Coronary artery (tissue), 2 donors: ENCODE measurements around the gene ACOT8.

ENCODE experiments used
- DNase-seq: peaks from one replicate; pipeline ENCODE4 v3.0.0-alpha.2; 2017; ENCODE audit warnings: low spot score
- H3K27ac ChIP-seq, 2 donors: fragments of 200-600 bp; sonication (generic); one replicate each; pipeline ENCODE4 v1.5.1; 2016 to 2019
- H3K4me3 ChIP-seq: fragments of 200-600 bp; sonication (generic); 2 replicates; pipeline ENCODE4 v1.5.1; 2016; ENCODE audit warnings: mild to moderate bottlenecking, moderate library complexity
- TF ChIP-seq, protein P1 (sequence below): fragments of 200-600 bp; sonication (generic); IDR thresholded peaks from one replicate; pipeline ENCODE4 v1.5.1; 2019; ENCODE audit warnings: antibody characterized with exemption

ACOT8 gene

GRCh38 chr20:45817376-45818194 lies 39.6 kb downstream of the ACOT8 start:
- TF ChIP-seq, protein P1, sequence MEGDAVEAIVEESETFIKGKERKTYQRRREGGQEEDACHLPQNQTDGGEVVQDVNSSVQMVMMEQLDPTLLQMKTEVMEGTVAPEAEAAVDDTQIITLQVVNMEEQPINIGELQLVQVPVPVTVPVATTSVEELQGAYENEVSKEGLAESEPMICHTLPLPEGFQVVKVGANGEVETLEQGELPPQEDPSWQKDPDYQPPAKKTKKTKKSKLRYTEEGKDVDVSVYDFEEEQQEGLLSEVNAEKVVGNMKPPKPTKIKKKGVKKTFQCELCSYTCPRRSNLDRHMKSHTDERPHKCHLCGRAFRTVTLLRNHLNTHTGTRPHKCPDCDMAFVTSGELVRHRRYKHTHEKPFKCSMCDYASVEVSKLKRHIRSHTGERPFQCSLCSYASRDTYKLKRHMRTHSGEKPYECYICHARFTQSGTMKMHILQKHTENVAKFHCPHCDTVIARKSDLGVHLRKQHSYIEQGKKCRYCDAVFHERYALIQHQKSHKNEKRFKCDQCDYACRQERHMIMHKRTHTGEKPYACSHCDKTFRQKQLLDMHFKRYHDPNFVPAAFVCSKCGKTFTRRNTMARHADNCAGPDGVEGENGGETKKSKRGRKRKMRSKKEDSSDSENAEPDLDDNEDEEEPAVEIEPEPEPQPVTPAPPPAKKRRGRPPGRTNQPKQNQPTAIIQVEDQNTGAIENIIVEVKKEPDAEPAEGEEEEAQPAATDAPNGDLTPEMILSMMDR: no peak
- Histone ChIP-seq H3K4me3 (no peak overlapping the region), H3K27ac (peak overlapping the region; percentile 65 to 81)
- DNase-seq: no peak

- no peak for DNase-seq
- no peak overlapping the region for H3K4me3 ChIP-seq
- TF ChIP-seq, protein P1: no peak
- peak overlapping the region; percentile 65 to 81 for H3K27ac ChIP-seq
Observed at GRCh38 chr20:45816951-45817350, 40.2 kb downstream of the ACOT8 start.

- Histone ChIP-seq H3K27ac (no peak overlapping the region), H3K4me3 (no peak overlapping the region)
- TF ChIP-seq, protein P1: no peak
- no peak for DNase-seq
Observed at GRCh38 chr20:45814314-45814713, 42.9 kb downstream of the ACOT8 start.

DNA sequence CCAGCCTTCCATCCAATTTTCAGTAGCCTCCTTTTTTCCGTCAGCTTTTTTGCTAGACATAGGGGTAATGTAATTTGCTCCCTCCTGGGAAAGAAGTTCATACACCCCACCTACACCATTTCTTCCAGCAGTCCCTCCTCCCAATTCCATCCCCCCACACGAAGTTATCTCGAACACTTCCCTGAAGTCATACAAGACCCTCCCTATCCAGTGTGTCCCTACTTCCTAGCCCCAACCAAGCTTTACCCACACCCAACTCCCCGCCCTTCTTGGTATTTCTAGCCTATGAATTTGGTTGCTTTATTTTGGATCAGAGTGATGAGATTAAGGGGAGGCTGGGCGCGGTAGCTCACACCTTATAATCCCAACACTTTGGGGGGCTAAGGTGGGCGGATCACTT lies 43.7 kb downstream of the ACOT8 start:
- Histone ChIP-seq H3K4me3 (no peak overlapping the region), H3K27ac (no peak overlapping the region)
- DNase-seq: no peak
- TF ChIP-seq, protein P1: no peak

DNA sequence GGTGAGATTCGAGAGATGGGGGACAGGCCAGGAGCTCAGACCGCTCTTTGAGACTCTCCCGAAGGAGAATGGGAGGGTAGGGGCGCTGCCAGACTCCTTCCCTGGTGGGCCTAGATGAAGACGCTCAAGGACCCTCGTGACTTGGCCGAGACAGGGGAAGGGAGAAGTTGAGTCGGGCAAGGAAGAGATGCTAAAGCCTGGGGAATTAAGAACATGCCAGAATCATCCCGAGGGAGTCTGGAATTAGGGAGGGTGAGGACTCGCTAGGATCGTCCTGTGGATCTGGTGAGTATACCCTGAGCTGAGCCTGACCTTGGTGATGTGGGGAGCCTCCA lies 44.2 kb downstream of the ACOT8 start:
- Histone ChIP-seq H3K27ac (no peak overlapping the region), H3K4me3 (peak overlapping the region; percentile 70)
- TF ChIP-seq, protein P1: no peak
- DNase-seq: no peak

DNA sequence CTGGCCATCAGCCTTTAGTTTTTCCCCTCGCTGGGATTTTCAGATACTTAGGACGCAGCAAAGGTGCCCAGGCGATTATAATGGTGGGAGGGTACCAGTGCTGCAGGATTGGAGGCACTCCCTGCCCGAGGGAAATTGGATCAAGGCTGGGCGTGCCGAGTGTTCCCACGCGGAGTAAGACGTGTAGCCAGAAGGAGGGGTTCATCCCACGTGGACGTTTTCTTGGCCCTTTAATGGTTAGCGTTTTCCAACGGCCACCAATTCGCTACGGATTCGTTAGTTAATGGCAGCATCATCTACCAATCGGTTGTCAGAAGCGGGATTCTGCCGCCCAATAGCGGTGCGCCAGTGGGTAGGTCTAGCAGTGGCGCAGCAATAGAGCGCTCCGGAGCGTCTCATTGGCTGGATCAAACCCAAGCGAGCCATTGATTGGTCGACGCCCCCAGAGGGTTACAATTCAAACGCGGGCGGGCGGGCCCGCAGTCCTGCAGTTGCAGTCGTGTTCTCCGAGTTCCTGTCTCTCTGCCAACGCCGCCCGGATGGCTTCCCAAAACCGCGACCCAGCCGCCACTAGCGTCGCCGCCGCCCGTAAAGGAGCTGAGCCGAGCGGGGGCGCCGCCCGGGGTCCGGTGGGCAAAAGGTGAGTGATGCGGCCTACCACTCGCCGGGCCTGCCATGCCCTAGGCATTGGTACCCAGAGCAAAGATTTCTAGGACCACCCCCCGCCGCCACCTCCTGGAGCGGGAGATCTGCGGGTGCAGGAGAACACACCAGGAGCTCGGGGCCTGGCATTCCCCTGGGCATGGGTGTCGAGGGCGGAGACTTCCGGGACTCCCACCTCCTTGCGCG lies 44.8 kb downstream of the ACOT8 start, which contains the start of gene UBE2C:
TSS of gene UBE2C (plus strand) at position 488 of the 849 bp plus-strand sequence. CDS start at position 540, 52 bp downstream.
- Histone ChIP-seq H3K27ac (peak within 1 kb of the TSS; percentile 24 to 34), H3K4me3 (peak within 1 kb of the TSS; percentile 70)

More for the DNA sequence above, 44.8 kb downstream of the ACOT8 start, which contains the start of gene UBE2C:
- DNase-seq: peak; percentile 99
- TF ChIP-seq, protein P1: no peak
